Thyroid gland (tissue), 4 donors: ENCODE measurements around the gene ENOPH1. TPM values are rescaled to one million over a fixed set of nuclear protein-coding genes. Genes with fewer than 3 reads are reported as not detected.
A peak's percentile ranks its signal among the peaks of the same experiment; 100 is the strongest.
"Not testable (repeated sequence)": the region's sequence is repeated elsewhere in the genome, so short reads cannot be mapped to it uniquely, and the experiment has no call there.

Experiments
- DNase-seq, 2 donors: peaks; one replicate each; pipeline ENCODE4 v3.0.0-alpha.2; 2019
- H3K27ac ChIP-seq, 3 donors: fragments of 200-600 bp; sonication (generic); 1 replicate in 2 of 3; 2 replicates in 1 of 3; pipeline ENCODE4 v1.5.1; 2016 to 2019; ENCODE audit warnings: mild to moderate bottlenecking in 1 of 3, moderate library complexity in 1 of 3
- H3K27me3 ChIP-seq: fragments of 200-600 bp; sonication (generic); one replicate; pipeline ENCODE4 v1.5.1; 2019
- H3K36me3 ChIP-seq, 2 donors: fragments of 200-600 bp; sonication (generic); one replicate each; pipeline ENCODE4 v1.5.1; 2016 to 2019
- H3K4me1 ChIP-seq, 2 donors: fragments of 200-600 bp; sonication (generic); one replicate each; pipeline ENCODE4 v1.5.1; 2017 to 2019
- H3K4me3 ChIP-seq, 3 donors: fragments of 200-600 bp; sonication (generic); replicated peaks in 1 of 3; 1 replicate in 2 of 3; 2 replicates in 1 of 3; pipeline ENCODE4 v1.5.1; 2016; ENCODE audit warnings: mild to moderate bottlenecking in 1 of 3
- H3K9me3 ChIP-seq: fragments of 200-600 bp; sonication (generic); one replicate; pipeline ENCODE4 v1.5.1; 2017
- POLR2A ChIP-seq, 2 donors: fragments of 450-650 bp; IDR thresholded peaks; one replicate each; pipeline ENCODE4 v1.6.1; 2017; ENCODE audit warnings: antibody characterized with exemption in 2 of 2, mild to moderate bottlenecking in 2 of 2, moderate library complexity in 1 of 2
- WGBS, 2 donors: methylation state at CpG; one replicate each; pipeline ENCODE4 v1.1.5; 2017; 5-methylcytosine and 5-hydroxymethylcytosine counted together
- intact Hi-C: fragments of 100-400 bp; cut with DNase I; formaldehyde crosslinking; loops from one replicate; pipeline ENCODE4 v1.15.1; 2023
- total RNA-seq, 4 donors: library from RNA; depleted of rRNA; stranded (reverse); fragments of >200 nt; gene quantifications; one replicate each; pipeline ENCODE4 v1.2.3, GENCODE V29; 2016
- TF ChIP-seq, protein P1 (sequence below), 6 experiments: fragments of 200-600 bp in 3 of 6; fragments of 450-650 bp in 3 of 6; sonication (generic) in 3 of 6; IDR thresholded peaks; one replicate each; pipeline ENCODE4 v1.5.1; 2016 to 2019; ENCODE audit warnings: antibody characterized with exemption in 6 of 6, mild to moderate bottlenecking in 2 of 6, inconsistent platforms in 1 of 6, moderate library complexity in 1 of 6

Gene ENOPH1
- total RNA-seq, 4 donors from 2014 or later: 21.3 to 35.3 (median 25.9) TPM

DNA sequence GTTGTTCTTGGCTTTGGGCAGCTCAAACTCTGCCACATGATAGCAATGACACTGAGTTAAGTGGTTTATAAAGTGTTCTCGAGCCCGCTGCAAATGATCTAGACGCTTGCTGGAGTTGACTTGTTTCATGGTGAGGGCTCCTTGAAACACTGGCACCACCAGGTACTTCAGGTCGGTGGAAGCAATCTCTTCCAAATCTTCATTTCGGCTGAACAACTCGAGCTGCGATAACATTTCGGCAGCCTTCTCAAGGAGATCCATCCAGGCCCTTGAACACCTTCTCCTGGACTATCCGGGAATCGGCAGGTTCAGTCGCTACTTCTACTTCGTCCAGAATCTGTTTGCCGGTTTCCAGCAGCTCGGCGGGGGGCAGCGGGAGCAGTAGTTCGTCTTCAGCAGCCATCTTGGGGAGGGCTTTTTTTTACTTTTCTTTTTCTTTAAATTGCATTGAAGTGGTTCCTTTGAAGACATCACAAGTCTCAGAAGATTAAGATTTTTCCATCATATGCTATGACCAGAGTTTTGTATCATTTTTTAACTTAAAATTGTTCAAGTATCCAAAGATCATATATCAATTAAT lies 28.1 kb upstream of the ENOPH1 start:
- Histone ChIP-seq H3K9me3 (no peaks in the 10 kb centered on the region), H3K36me3 (no peaks in the 10 kb centered on the region), H3K27me3 (no peaks in the 10 kb centered on the region), H3K4me1 (no peaks in the 10 kb centered on the region), H3K27ac (peak overlapping the region in 2 of 3 donors; percentile 13 to 65), H3K4me3 (peak overlapping the region in 1 of 3 donors; percentile 14)
- TF ChIP-seq, protein P1, sequence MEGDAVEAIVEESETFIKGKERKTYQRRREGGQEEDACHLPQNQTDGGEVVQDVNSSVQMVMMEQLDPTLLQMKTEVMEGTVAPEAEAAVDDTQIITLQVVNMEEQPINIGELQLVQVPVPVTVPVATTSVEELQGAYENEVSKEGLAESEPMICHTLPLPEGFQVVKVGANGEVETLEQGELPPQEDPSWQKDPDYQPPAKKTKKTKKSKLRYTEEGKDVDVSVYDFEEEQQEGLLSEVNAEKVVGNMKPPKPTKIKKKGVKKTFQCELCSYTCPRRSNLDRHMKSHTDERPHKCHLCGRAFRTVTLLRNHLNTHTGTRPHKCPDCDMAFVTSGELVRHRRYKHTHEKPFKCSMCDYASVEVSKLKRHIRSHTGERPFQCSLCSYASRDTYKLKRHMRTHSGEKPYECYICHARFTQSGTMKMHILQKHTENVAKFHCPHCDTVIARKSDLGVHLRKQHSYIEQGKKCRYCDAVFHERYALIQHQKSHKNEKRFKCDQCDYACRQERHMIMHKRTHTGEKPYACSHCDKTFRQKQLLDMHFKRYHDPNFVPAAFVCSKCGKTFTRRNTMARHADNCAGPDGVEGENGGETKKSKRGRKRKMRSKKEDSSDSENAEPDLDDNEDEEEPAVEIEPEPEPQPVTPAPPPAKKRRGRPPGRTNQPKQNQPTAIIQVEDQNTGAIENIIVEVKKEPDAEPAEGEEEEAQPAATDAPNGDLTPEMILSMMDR (IDR thresholded peaks at IDR 0.05): no peak
- TF ChIP-seq POLR2A (IDR thresholded peaks at IDR 0.05): peak in 1 of 2 donors; percentile 20
- intact Hi-C loops: no loop called here
- 42 to 45% methylated on average over 17 of the region's 17 CpGs for WGBS, 2 donors
- peak; percentile 75 to 81 for DNase-seq

DNA sequence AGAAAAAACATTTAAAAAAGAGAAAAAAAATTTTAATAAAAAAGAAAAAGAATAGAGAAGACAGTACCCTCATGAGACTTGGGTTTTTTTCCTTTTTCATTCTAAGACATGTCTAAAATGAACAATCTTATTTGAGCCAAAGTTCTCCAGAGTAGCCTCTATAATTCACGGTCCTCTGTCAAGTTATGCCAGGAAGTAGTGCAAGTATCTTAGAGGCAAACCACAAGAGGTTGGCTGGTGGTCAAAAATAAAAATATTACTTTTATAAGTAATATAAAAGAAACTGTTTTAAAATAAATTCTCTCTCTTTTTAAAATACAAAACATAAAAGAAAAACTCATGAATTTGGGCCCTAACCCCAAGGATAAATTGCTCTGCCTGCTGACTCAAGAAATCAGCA lies 26.7 kb upstream of the ENOPH1 start:
- Histone ChIP-seq H3K27me3 (no peaks in the 10 kb centered on the region), H3K27ac (no peak overlapping the region), H3K4me3 (no peak overlapping the region), H3K9me3 (no peaks in the 10 kb centered on the region), H3K36me3 (no peaks in the 10 kb centered on the region), H3K4me1 (no peaks in the 10 kb centered on the region)
- DNase-seq: no peak
- WGBS, 2 donors: 55 to 66% methylated on average over 1 of the region's 1 CpG
- intact Hi-C loops: no loop called here
- TF ChIP-seq POLR2A (IDR thresholded peaks at IDR 0.05): no peak
- TF ChIP-seq, protein P1 (IDR thresholded peaks at IDR 0.05): no peak

DNA sequence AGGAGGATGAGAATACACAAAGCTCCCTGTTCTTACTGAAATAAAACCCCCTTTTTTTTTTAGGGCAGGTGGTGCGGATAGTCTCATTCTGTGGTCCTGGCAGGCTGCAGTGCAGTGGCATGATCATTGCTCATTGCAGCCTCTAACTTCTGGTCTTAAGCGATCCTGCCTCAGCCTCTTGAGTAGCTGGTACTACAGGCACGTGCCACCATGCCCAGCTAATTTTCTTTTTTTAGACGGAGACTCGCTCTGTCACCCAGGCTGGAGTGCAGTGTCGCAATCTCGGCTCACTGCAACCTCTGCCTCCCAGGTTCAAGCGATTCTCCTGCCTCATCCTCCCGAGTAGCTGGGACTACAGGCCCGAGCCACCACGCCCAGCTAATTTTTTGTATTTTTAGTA lies 15.3 kb upstream of the ENOPH1 start:
- intact Hi-C loops, H3K4me1 ChIP-seq, H3K27me3 ChIP-seq, H3K4me3 ChIP-seq, H3K9me3 ChIP-seq, H3K36me3 ChIP-seq, H3K27ac ChIP-seq, DNase-seq: not testable (repeated sequence)
- WGBS, 2 donors: 89 to 95% methylated on average over 8 to 11 of the region's 11 CpGs

DNA sequence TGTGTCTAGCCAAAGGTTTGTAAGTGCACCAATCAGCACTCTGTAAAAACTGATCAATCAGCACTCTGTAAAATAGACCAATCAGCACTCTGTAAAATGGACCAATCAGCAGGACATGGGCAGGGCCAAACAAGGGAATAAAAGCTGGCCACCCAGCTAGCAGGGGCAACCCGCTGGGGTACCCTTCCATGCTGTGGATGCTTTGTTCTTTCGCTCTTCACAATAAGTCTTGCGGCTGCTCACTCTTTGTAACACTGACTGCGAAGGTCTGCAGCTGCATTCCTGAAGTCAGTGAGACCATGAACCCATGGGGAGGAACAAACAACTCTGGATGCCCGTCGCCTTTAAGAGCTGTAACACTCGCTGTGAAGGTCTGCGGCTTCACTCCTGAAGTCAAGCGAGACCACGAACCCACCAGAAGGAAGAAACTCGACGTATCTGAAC lies 14.4 kb upstream of the ENOPH1 start:
- H3K9me3 ChIP-seq: no peaks in the 10 kb centered on the region
- TF ChIP-seq, protein P1 (IDR thresholded peaks at IDR 0.05): no peak
- TF ChIP-seq POLR2A (IDR thresholded peaks at IDR 0.05): no peak
- no peak for DNase-seq
- no peak overlapping the region for H3K4me3 ChIP-seq
- no peaks in the 10 kb centered on the region for H3K27me3 ChIP-seq
- intact Hi-C loops: no loop called here
- WGBS, 2 donors: 54 to 61% methylated on average over 12 of the region's 12 CpGs
- H3K36me3 ChIP-seq: no peaks in the 10 kb centered on the region
- no peaks in the 10 kb centered on the region for H3K4me1 ChIP-seq
- H3K27ac ChIP-seq: no peak overlapping the region

DNA sequence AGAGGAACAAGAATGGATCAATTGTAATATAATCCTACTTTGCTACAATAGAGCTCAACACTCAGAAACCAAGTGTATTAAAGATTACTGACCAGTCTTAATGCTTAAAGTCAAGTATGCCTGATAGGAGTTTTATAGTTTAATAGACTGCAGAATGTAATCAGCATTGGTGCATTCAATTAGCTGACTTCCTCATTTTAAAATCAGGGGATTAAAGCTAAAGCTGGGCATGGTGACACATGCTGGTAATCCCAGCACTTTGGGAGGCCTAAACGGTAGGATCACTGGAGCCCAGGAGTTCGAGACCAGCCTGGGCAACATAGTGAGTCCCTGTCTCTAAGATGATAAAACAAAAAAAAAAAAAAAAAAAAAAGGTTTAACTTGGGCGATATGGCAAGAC lies 10.9 kb upstream of the ENOPH1 start:
- no peaks in the 10 kb centered on the region for H3K4me1 ChIP-seq
- WGBS, 2 donors: 71 to 97% methylated on average over 3 of the region's 3 CpGs
- peaks cover 13 to 14% of the 10 kb centered on the region in 2 donors for H3K36me3 ChIP-seq
- H3K27me3 ChIP-seq: no peaks in the 10 kb centered on the region
- DNase-seq: no peak
- no peak overlapping the region for H3K4me3 ChIP-seq
- no peak overlapping the region for H3K27ac ChIP-seq
- no peaks in the 10 kb centered on the region for H3K9me3 ChIP-seq
- intact Hi-C loops: no loop called here
- TF ChIP-seq POLR2A (IDR thresholded peaks at IDR 0.05): no peak
- TF ChIP-seq, protein P1 (IDR thresholded peaks at IDR 0.05): no peak
